ENCODE results near the gene RAB17.

- no peak for TF ChIP-seq CTCF (IDR thresholded peaks at IDR 0.05)
- no peak for TF ChIP-seq POLR2A (IDR thresholded peaks at IDR 0.05)
These were observed 26.7 kb downstream of the RAB17 start for GRCh38 chr2:237563816-237564215.

Data from prostate gland (tissue), 2 donors.